Sciatic nerve (tissue), 2 donors: ENCODE results near the gene PI16. TPM values are rescaled to one million over a fixed set of nuclear protein-coding genes. Genes with fewer than 3 reads are reported as not detected.

Source experiments
- ATAC-seq: fragments of 200-7000 bp; cut with Tn5 transposase; one replicate; pipeline ENCODE4 v1.9.1; 2020; ENCODE audit warnings: mild to moderate bottlenecking, moderate library complexity
- DNase-seq: peaks from one replicate; pipeline ENCODE4 v3.0.0-alpha.2; 2020; ENCODE audit warnings: low spot score
- intact Hi-C: fragments of 100-400 bp; cut with DNase I; formaldehyde crosslinking; loops from one replicate; pipeline ENCODE4 v1.14.2; 2022
- total RNA-seq: library from RNA; stranded (reverse); fragmentation: NEBNext Ultra II Directional; extraction: Animal tissue kit (Norgen Biotek cat#: 25700); gene quantifications from one replicate; pipeline ENCODE4 v1.2.1, GENCODE V29; 2021
- donor health status: DM: no; HTN: no; CAD: no.
- donor health status: DM: no; HTN: no; CAD: no.

Gene PI16
- total RNA-seq, 1 donor from 2014 or later = 91.7 TPM

DNA sequence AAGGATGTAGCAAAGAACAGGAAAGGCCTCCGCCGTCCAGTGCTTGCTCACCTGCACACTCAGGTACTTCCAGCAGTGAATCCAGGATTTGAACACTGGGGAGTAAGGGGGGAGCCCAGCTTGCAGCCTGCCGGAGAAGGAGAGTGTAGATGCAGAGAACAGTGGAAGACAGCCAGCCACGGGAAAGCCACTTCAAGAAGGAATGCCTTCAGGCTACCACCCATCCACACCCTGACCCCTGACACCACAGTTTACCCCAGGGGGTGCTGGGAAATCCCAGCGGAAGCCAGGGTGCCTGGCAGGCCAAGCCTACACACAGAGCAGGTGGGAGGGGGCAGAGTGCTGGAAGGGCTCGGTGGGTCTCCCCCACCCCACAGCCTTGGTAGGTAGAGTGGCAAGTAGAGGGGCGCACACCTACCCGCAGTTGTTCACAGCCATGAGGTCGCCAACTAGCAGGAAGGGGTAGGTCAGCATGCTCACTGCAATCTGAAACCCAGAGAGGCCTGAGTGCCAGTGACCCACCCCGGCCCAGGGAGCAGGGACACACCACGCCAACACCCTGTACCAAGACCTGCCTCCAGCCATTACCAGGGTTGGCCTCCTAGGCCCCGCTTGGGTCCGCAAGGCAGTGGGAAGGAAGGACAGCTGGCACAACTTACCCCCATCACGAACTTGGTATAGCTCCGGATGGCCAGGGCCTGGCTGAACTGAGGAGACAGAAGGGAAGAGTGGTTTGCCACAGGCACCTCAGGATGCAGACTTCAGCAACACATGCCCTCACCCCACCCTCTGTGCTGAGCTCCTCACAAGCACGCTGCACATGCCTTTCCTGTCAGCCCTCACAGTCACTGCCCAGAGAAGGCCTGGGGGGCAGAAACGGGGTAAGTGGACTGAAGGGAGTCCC, 15.7 kb downstream of the PI16 start:
- ATAC-seq = no peak
- intact Hi-C loops = loop anchor here (10.0 kb wide), 1 partner anchor 85 kb away; the partner anchor contains the start of gene C6orf89
- no peak for DNase-seq

DNA sequence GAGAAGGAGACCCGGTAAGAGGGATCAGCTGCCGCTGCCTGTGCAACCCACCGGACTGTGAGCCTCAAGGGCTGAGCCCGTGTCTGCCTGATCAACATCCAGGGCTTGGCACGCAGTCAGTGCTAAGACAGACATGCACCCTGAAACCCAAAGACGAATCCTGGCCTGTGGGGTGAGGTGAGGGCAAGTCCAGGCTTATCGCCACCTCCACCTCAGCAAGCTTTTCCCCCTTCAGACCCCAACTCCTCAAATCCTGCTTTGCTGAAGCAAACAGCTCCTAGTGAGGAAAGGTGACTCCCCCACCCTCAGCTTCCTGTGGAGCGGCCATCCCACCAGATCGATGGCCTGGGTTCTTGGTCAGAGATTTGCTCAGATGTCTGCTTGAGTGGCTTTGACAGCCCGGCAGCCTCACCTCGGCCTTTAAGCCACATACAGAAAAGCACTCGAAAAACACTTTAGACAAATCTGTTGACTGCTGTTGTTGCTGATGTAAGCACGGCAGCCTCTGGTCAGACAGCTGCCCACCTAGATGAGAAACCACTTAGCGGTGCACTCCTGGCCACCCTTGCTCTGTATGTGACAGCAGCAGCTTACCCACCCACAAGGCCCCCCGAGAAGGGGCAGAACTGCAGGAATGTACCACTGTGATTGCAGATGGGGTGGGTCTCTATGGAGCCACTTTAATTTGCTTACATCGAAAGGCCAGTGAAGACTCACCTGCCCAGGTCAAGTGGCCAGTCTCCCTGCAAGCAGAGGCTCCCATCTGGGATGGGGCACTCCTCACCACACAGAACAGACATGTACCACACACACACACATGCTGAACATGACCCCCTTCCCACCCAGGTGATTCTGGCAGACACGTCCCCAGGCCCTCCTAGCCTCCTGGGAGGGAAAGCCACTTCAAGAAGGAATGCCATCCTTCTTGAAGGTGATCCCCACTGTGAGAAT, 16.6 kb downstream of the PI16 start:
- ATAC-seq (no peak), DNase-seq (no peak)
- intact Hi-C loops = loop anchor here (10.0 kb wide), 1 partner anchor 86 kb away; the partner anchor contains the start of gene C6orf89

DNA sequence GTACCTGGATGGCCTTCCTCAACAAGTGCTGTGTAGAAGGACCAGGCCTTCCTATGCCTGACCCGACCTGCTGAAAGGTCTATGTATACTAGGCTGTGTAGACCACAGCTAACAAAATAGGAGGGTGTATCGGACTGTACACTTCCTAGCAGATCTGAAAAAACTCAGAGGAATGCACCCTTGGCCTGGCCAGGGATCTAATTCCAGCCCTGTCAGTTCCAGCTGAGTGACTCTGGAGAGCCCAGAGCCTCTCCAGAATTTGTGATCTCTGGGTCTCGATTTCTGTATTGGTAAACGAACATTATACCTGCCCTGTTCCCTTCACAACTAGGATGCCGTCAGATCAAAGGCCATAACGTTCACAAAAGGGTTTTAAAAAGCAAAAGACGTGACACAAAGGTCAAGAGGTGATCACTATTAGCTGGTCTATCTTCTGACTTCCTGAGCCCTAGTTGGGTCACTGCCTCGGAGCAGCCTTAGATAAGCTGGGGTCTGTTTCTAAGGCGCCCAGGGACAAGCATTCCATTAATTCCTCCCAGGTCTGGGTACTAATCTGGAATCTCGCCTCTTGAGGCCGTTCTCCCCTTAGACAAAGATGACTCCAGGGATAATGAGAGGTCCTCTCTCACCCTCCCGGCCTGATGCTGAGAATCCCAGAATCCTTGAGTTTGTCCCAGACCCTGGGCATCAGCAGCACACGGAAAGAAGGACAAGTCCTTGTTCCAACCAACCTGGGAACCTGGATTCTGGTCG, 17.6 kb downstream of the PI16 start:
- intact Hi-C loops = loop anchor here (10.0 kb wide), 1 partner anchor 87 kb away; the partner anchor contains the start of gene C6orf89
- ATAC-seq = no peak
- DNase-seq = no peak

DNA sequence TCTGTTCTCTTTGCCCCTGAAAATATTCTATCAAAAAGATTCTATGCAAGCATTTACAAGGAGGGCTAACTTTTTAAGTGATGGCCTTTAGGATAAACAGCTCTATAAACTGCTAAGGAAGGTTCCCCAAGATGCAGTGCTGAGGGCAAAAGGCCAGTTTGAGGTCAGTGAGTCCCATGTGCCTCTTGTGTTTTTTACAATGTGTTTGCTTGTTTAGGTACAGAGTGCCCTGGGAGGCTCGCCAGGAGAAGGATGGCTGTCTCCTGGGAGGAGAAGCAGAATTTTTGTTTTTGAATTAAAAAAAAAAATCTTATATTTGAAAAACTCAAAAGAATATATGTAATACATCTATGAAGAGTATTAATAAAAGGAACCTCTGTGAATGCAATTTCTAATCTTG, 18.7 kb downstream of the PI16 start:
- ATAC-seq = peak; percentile 37
- intact Hi-C loops = loop anchor here (10.0 kb wide), 1 partner anchor 88 kb away; the partner anchor contains the start of gene C6orf89
- no peak for DNase-seq

DNA sequence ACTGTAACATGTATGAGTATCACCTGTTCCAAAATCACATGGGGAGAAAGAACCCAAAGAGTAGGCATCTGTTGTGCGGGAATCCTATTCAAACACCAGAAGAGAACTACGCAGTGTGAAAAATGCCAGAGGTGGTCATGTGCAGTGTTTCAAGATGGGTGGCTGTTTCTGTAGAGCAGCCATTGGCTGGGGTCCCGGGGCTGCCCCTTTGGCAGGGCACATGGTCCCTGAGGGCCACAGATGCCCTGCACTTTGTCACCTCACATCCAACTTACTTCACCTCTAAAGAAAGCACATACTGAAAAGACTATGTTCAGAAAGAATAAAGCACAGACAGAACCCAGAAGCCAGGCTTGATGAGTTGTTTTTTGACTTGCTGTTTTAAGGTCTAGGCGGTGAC, 19.1 kb downstream of the PI16 start:
- intact Hi-C loops = loop anchor here (10.0 kb wide), 1 partner anchor 89 kb away; the partner anchor contains the start of gene C6orf89
- DNase-seq (no peak), ATAC-seq (no peak)

DNA sequence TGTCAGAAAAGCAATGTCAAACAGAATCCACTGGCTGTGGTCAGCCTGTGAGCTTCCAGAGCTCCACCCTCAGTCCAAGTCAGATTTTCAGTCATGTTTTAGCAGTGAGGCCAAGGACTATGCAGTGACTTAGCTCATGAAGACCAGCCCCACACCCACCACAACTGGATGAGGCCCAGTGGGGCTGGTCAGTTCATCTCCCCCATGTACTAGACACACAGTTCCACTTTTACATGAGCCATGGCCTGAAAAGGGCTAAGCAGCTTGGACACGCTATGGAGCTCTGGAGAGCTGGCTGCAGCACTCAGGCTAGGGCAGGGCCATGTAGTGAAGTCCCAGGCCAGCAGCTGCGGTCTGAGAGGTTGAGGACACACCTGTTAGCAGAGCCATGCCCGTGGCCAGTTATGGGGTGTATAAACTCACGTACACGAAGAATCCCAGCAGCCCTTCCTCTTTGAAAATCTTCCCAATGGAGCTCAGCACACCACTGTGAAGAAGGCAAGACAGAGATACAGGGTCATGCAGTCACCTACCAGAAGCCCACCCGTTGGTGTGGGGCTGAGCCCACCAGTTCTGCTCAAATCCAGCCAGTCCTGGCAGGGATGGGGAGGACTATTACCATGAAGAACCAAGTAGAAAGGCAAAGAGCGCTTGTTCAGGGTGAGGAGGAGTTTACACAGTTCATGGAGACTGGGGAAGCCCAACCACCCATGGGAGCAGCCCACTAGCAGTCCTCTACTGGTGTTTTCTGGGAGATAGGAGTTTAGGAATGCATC, 20.9 kb downstream of the PI16 start:
- no peak for DNase-seq

DNA sequence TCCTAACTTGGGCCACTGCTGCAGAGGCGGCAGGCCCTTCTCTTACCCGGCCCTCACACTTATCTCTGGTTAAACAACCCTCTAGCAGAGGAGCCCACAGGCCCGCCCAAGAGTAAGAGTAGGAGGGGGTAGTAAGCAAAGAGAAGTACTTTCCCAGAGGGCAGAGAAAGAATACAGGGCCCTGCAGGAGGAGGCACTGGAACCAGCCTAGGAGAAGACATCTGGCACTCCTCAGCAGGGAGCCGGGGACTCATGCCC, 21.4 kb downstream of the PI16 start:
- intact Hi-C loops = loop anchor here (5.0 to 10.0 kb wide), 2 partner anchors 46 to 91 kb away; partner anchors contain the start of gene C6orf89
- DNase-seq = no peak
- ATAC-seq = no peak

More for the DNA sequence above, 20.9 kb downstream of the PI16 start:
- ATAC-seq = no peak
- intact Hi-C loops = loop anchor here (5.0 to 10.0 kb wide), 2 partner anchors 47 to 91 kb away; partner anchors contain the start of gene C6orf89

DNA sequence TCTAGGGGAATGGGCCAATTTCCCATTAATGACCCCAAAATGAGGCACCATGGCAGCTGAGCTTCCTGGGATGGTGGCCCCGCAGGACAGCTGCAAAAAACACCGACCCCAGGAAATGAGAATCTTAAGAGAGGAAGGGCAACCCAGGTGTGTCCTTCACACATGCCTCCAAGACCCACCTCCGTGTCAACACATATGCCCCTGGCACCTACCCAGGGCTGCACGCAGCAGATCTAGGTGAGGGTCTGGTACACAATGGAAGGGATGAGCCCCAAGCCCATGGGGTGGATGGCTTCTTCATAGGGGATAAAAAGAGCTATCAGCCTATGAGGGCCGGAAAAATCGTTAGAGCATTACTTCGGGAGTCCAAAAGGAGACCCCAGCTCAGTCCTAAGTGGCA, 22.0 kb downstream of the PI16 start:
- ATAC-seq (no peak), DNase-seq (no peak)
- intact Hi-C loops = loop anchor here (5.0 to 10.0 kb wide), 2 partner anchors 46 to 92 kb away; partner anchors contain the start of gene C6orf89

DNA sequence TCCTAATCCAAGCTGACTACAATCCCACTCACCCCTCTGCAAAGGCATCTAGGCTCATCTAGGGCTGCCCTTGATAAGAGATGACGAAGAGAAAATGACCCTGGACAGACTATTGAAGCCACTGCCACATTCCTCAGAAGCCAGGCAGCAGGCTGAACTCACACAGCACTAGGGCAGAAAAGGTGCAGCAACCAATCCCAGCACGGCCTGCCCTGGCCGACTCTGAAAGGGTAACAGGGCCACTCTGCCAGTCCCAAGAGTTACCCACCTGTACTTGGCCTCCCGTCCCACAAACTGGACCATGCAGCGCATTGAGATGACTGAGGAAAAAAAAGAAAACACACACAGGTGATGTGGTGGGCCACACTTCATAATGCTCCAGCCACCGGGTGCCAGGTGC, 22.4 kb downstream of the PI16 start:
- no peak for DNase-seq
- ATAC-seq = no peak
- intact Hi-C loops = loop anchor here (5.0 to 10.0 kb wide), 2 partner anchors 45 to 92 kb away; partner anchors contain the start of gene C6orf89

DNA sequence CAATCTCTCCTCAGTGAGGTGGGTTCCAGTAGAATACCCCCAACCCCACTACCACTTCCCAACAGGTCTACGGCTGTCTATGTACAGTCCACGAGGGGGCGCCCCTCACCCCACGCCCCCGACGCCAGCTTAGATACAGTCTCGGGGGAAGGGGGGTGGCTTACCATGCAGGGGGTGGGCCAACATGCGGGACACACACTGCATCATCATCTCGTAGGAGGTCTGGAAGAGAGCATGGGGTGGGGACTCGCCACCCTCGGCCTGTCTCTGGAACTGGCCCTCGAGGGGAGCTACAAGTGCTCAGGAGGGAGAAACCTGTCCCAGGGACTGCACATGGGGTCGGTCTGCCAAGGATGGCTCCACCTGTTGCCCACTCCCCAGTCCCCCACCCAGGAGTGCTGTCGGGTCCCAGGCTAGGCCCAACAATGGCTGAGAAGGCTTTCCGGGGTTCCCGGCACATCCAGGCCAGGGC, 23.0 kb downstream of the PI16 start:
- no peak for DNase-seq
- intact Hi-C loops = loop anchor here (5.0 to 10.0 kb wide), 2 partner anchors 45 to 93 kb away; partner anchors contain the start of gene C6orf89
- ATAC-seq = peak; percentile 15

DNA sequence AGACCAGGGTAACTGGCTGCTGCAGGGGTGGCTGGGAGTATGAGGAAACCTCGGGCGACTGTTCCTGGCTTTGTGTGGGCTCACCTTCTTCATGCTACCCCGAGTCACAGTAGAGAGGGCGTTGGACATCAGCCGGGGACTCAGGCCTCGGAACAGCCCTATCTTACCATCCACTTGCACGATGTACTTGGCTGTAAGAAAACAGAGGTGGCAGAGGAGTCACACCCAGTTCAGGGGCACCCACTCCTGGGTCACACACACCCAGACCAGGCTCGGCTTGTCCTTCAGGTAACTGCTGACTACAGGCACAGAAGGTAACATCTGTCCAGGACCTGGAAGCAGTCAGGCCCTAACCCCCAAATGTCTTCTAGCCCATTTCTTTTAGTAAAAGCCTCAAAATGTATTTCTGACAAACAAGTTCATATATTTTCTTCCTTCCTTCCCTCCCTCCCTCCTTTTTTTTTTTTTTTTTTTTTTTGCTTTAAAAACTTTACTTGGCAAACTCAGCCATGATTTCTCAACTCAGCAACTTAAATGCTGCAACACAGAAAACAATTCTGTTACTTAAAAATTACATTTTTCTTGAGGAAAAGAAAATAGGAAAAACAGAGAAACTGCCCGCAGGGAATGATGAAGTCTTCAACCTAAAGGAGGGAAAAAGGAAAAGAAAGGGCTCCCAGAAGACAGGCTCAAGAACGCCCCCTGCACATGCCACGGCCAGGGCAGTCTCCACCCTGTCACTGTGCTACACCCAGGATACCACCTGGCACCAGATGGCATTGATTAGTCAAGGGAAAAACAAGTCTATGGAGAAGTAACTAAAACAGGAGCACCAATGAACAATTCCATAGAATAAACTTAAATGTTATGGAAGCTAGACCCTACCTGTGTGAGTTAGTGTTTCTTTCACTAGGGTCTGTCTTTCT, 24.1 kb downstream of the PI16 start:
- ATAC-seq = no peak
- no peak for DNase-seq

DNA sequence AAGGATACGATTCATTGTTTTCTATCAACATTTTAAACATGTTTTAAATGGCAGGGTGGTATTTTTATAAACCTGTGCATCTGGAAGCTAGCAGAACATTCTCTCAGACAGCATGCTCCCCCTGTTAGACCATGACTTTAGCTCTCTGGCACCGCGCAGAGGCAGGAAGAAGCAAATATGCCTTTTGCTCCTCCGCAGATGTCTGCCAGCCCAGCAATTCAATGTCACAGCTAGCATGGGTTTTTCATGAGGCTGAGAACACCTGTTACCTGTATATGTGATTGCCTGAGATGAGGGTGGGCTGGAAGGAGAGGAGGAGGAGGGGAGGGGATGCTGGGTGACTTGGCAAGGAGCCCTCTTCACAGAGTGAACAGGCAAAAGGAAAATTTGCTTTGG, 24.8 kb downstream of the PI16 start:
- DNase-seq (peak; percentile 76), ATAC-seq (peak; percentile 86)
- intact Hi-C loops = loop anchor here (5.0 to 10.0 kb wide), 2 partner anchors 43 to 95 kb away; partner anchors contain the start of gene C6orf89

More for the DNA sequence above, 24.1 kb downstream of the PI16 start:
- intact Hi-C loops = loop anchor here (5.0 to 10.0 kb wide), 2 partner anchors 44 to 94 kb away; partner anchors contain the start of gene C6orf89

DNA sequence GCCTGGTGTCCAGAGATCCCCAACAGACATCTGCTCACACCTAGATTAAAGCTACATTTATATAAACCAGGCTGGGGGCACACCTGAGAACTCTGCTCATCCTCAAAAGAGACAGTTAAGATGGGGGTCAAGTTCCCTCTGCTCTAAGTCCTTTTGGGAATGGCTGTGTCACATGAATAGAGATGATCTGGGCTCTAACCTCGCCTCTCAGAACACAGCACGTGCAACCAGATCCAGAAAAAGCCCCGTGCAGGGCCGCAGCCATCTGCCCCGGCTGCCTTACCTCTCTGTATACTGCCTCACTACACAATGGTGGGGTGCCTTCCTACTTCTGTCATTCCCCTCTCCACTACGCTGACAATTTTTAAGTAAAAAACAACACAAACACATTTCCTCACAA, 25.6 kb downstream of the PI16 start:
- ATAC-seq (no peak), DNase-seq (no peak)
- intact Hi-C loops = no loop called here

DNA sequence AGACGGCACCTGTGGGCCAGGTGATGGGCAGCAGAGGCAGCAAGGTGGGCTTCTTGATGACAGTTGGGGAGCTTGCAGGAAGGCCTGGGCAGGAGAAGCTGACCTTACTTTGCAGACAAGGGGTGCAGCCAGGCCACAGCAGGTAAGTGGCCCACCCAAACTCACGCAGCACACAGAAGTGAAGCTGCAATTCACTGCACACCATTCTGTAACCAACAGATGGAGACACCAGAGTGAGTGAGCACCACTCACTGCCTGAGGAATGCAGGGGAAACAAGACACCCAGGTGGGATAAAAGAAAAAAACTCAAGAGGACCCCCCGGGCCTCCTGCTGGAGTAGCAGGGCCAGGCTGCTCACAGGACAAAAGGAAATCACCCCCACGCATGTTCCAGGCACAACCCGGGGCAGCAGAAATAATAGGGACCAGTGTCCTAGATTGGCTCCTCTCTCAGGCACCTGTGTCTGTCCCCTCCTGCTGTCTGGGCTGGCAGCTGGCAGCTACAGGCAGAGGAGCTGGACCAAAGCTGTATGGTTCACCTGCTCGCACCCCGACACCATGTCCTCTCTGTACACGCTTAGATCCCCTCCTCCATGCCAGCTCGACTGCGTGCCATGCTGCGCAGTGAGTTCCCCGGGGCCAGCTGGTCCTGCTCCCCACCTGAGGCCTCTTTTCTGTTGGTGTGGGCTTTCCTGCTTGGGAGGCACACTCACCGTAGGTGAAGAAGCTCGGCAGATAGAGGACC, 26.5 kb downstream of the PI16 start:
- ATAC-seq (no peak), DNase-seq (no peak)
- intact Hi-C loops = no loop called here

DNA sequence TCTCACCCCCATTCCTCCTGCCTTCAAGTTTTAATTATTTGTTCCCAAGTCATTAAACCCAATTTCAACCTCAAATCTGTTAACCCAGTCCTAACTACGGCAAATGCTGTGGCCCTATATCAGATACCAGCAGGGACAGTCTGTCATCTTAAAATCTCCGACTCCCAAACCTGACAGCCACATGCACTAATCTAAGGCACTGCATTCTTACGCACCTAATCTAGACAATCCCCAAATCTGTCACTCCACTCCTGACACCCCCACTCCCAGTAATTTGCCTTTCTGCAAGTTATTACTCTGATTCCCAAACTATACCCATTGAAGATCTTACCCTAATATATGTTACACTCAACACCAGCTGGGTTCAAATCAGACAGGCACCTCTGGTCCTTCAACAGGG, 29.0 kb downstream of the PI16 start:
- intact Hi-C loops = no loop called here
- no peak for DNase-seq
- no peak for ATAC-seq
